Activated CD8-positive, alpha-beta memory T cell treated with anti-CD3 and anti-CD28 coated beads, Interleukin-2, amount 50 U/mL, for 48 hours (primary cell): ENCODE results near the gene MAN1A2.

Experiments
- DNase-seq: peaks from one replicate; pipeline ENCODE4 v3.0.0-alpha.2; 2020

The MAN1A2 gene

DNA sequence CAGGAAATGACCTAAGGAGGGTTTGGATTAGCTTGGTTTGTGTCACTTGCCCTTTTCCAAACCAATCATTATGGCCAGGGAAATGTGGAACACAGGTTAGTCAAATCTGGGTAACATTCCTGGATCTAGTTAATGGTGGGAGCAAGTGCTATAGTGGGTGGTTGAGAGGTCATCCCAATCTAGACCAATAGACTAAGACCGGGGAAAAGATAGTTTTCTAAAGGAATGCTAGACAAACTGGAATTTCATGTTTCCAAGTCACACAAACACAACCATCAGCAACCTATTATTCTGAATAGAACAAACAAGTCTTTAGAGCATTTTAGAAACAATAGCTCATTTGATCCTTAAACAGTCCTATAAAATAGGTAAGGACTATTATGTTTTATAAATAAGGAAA, 4.3 kb upstream of the MAN1A2 start:
- DNase-seq, result no peak

DNA sequence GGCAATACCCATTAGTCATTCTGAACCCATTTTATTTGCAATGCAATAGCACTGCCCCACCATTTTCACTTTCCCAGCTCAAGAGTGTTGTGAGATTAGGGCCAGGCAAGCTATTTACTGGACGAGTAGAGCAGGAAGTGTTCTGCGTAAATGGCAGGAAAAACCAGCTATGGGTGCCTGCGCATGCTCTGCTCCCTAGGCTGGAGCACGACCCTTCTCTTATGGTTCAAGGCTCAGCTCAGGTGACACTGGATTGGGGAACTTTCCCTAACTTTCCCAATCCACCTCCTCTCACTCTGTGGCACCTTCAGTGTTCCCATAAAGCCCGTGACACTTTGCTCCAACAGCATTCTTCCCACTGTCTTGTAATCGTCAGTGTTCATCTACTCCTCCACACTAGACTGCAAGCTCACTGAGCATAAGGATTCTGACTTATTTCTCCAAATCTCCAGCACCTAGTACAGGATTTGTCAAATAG, 3.6 kb upstream of the MAN1A2 start:
- DNase-seq, result no peak

DNA sequence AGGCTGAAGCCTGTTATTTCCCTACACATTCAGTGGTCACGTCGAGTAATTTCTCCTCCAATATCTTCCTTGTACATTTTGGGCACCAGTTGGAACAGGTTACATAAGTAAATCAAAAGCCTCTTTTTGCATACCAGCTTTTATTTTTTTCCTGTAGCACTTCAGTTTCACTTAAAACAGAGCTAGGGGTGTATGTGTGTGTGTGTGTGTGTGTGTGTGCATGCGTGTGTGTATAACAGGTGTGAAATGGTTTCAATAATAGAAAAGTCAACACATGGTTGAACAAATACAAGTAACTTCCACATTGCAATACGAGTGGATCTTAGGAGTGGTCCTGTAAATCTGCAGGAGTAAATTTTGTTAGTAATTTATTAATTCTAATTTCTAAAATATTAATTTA, 3.0 kb upstream of the MAN1A2 start:
- no peak for DNase-seq

DNA sequence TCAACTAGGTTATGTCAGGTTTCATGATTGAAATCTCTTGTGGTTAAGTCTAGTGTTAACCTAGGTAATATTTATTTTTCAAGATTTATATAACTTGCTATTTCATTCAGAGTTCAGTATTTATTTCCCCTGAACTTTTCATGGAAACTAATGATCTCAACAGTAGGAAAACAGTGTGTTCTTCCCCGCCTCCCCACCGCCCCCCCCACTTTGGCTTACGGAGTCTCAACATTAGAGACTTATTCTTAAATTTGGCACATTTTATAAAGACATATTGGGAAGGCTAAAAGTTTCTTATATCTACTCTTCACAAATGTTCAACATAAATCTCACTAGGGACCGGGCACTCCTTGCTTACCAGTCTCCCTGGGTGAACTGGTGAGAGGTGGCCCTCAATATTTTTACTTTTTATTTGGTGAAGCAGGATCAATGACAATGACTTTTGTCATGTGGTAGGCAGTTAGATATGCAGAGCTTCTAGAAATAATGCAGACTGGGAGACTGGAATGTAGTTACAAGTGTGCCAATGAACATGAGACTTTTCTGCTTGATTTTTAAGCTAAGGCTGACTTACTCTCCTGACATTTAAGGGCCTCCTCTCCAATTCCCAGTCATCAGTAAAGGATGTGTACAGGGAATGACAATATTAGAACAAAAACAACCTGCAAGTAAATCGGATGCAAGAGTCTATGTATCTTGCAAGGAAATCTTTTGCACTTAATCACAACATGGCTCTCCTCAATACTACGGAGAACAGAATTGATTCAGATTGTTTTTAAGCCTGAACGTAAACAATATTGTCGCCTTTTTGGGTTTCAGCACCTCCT, 1.7 kb upstream of the MAN1A2 start:
- DNase-seq, result no peak

DNA sequence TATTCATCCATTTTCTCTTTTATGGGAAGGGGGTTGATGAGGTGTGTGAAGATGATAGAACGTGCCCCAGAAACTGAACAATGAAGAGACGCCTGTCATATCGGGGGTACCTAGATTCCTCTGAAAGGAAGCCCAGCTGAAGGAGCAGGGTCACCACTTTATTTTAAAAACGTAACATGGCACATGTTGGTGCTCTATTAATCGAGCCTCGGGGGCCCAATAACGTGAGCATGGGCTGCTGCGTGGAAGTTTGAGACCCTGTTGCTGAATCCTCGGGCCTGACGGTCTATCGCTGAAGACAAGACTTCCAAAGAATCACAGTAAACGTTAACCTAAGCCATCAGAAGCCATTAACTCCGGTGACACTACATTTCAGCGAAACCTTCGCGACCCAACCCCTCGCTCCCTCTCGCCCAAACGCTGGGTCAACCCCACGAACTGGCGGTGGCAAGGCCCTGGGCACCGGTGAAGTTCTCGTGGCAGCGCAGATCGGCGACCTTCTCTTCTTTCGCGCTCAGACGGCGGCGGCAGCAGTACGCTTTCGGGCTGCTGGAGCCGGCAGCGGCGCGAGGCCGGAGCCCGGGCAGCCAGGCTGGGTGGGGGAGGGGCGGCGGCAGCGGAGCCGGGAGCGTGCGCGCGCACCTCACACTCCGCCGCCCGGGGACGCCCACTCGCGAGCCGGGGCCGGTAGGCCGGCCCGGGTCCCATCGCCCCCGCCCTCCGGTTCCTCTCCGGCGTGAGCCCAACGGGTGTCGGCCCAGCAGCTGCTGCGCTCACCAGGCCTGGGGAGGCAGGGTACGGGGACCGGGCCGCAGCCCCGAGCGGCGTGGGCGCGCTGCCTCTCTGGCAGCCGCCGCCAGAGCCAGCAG, 838 bp upstream of the MAN1A2 start:
- peak; percentile 93 for DNase-seq

DNA sequence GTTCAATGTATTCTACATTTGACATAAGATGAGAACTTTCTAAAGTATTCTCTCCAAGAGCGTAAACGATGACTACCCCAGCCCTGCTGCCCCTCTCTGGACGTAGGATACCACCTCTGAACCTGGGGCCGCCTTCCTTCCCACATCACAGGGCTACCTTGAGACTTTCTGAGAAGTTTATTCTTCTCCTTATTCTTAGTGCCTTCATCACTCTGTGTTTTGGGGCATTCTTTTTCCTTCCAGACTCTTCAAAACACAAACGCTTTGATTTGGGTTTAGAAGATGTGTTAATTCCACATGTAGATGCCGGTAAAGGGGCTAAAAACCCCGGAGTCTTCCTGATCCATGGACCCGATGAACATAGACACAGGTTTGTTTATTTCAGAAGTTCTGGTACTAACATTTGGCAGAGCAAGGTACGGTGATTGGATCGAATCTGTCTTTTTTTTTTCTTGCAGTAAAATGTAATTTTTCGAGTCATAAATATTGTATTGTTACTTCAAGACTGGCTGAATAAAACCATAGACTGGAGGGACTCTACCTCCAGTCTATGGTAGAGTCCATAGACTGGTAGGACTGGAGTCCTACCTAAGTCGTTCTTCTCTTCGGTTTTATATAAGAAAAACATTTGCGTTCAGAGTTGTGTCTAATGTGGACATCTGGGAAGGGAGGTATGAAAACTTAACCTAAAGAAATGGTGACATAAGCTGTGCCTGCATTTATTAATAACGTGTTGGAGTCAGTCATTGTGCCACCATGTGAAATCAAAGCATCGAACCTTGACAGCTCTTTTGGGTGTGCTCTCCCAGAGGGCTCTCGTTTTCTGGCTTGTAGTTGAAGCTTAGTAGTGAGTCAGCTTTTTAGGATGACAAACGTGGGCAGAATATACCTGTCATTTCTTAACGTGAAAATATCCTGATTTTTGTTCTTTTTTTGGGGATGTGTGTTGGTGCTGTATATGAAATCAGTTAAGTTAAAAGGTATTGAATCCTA, 1.2 kb downstream of the MAN1A2 start:
- no peak for DNase-seq

DNA sequence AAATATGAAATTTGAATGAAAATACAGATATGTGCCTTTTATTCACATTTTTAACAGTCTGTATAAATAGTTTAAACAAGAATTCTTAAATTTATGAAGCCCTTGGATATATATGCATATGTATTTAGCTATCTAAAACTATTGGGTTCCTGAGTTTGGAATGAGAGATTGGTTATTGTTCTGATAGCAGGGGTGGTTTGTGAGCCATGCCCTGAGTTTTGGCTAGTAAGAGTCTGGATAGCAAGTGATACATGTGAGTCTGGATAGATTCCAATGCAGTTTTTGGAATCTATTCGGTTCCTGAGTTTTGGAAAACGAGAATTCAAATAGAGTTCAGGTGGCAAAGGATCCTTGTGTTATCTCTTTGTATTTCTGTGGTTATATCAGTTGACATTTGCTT, 2.8 kb downstream of the MAN1A2 start:
- no peak for DNase-seq

DNA sequence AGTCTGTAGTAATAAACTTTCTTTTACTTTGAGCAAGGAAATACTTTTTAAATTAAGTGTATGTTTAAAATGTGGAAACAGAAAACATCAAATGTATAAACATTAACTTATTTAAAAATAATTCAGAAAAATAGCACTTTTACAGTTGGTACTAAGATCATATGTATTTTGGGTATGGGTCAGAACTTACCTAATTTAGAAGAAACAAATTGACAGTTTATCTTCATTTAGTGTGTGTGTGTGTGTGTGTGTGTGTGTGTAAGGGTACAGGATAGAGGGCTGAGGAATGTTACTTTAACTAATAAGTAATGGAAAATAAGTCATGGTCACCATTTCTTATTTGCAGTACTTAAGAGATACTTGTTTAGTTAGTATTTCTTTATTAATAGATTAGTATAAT, 3.3 kb downstream of the MAN1A2 start:
- DNase-seq, result no peak

DNA sequence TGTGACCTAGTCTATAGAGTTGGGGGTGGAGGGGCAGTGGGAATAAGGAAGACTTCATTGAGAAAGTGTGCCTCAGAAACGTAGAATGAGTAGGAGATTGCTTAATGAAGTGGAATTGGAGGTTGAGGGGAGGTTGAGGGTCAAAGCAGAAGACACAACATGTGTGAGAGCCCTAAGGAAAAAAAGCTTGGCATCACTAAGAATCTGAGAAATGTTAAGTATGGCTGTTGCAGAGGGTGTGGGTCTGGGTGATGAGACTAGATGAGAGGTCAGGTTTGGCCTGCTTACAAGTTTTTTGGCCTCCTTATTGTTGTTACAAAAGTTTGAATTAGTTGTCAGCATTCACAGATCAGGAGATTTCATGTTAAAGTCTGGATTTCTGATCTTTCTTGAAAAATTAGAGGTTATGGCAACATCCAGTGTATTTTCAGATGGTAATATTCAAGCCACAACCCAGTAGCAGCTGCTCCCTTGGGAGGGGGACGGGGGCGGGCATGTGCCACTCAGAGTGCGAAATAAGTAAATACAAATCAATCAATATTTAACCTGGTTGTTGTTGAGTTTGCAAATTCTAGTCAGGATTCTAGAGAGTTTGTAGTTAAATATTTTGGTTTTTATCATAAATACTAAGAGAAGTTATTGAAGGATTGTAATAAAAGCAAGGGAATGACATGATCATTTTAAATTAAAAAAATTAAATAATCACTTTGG, 4.3 kb downstream of the MAN1A2 start:
- no peak for DNase-seq

DNA sequence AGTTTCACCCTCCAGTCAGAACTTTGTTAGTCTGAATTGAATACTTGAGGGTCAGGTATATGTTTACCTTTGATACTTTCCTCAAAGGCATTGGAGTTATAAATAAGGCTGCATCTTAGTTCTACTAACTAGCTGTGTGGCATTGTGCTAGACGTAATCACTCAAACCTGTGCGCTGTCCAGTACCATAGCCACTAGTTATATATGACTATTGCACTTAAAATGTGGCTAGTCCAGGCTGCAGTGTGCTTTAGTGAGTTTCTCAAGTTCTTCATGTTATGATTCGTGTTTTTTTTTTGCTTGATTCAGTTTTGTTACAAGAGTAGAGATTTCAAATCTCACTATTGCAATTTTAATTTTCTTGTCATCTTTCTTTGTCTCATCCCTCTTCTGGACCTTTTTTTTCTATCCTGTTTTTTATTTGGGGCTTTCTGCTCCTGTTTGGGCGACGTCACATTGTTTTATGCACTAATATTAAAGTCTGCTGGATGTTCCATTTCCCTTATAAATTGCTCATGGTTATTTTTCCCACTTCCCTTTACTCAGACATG, 5.7 kb downstream of the MAN1A2 start:
- no peak for DNase-seq

DNA sequence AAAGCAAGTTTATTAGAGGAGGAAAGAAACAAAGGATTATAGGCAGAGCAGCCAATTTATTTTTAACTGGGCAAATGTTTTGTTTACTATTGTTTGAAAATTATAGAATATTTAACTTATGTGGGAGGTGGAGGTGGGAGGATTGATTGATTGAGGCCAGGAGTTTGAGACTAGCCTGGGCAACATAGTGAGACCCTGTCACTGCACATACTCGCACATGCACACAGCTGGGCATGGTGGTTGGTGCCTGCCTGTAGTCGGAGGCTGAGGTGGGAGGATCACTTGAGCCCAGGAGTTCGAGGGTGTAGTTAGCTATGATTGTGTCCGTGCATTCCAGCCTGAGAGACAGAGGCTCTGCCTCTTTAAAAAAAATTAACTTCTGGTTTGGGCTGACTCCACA, 6.7 kb downstream of the MAN1A2 start:
- no peak for DNase-seq

DNA sequence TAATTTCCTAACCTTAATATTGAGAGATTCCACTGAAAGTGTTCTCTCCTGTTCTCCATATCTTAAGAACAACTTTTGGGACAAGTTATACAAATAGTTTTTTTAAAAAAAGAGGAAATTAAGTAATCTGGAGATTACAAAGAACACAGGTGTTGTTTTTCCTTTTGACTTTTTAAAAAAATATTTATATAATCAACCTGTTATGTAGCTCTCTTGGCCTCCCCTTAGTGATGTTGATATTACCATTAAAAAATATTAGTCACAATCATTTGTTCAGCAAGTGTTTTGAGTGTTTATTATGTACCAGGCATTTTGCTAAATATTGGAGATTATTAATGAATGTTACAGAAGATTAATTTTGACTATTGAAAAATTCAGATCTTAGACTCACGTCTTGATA, 8.1 kb downstream of the MAN1A2 start:
- no peak for DNase-seq

DNA sequence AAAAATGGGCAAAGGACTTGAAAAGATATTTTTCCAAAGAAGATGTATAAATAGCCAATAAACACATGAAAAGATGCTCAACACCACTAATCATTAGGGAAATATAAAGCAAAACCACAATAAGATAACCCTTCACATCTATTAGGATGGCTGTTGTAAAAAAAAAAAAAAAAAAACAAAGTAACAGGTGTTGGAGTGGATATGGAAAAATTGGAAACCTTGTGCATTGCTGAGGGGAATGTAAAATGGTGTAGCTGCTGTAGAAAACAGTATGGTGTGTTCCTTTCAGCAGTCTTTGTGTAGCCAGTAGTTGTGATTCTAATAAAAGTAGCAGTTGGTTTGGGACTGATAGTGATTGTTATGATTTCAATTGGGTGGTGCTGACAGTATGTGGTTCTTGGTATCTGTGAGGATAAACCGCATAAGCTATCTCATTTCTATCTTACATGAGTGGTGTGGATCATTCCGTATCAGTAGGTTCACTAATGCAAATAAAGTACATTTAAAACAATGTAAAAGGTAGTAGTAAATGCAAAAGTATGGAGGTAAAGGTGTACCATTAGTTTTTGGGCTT, 19.9 kb downstream of the MAN1A2 start:
- DNase-seq, result no peak

DNA sequence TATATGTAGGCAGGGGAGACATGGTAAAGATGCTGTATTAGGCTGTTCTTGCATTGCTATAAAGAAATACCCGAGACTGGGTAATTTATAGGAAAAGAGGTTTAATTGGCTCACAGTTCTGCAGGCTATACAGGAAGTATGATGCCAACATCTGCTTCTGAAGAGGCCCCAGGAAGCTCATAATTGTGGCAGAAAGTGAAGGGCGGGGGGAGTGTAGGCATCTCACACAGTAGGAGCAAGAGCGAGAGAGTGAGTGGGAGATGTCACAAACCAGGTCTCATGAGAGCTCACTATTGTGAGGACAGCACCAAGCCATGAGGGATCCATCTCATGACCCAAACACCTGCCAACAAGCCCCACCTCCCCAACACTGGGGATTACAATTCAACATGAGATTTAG, 21.1 kb downstream of the MAN1A2 start:
- no peak for DNase-seq

DNA sequence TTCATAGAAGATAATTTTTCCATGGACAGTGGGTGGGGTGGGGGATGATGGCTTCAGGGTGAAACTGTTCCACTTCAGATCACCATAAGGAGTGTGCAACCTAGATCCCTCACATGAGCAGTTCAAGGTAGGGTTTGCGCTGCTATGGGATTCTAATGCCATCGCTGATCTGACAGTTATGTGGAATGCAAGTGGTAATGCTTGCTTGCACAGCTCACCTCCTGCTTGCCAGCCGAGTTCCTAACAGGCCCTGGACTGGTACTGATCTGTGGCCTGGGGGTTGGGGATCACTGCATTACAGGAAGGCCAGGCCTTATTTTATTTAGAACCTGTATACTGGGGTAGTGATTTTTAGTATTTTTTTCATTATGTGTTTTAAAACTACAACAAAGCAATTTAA, 22.0 kb downstream of the MAN1A2 start:
- DNase-seq, result no peak

DNA sequence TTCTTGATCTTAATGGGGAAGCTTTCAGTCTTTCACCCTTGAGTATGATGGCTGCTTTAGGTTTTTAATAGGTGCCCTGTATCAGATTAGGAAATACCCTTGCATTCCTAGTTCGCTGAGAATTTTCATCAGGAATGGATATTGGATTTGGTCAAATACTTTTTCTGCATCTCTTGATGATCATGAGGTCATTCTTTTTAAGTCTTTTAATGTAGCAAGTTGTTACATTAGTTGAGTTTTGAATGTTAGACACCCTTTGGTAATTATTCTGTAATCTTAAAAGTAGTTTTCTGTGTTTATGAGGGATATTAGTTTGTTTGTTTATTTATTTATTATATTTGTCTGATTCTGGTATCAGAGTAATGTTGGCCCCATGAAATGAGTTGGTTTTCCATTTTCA, 22.5 kb downstream of the MAN1A2 start:
- DNase-seq, result no peak

DNA sequence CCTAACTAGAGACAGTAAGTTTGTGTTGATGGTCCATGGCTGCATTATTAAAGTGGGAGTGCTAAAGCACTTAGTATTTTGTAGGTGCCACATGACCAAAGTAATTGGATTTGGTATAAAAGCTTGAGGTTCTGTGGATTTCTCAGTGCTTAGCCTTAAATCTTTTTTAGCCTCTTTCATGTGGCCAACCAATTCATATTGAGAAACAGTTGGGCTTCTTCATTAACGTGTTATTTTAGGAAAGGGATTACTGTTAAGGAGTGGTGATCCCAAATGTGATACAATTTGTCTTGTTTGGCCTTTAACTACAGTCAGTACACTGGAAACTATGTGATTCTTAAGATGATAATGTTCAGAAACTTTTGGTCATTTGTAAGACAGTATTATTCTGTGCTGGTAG, 25.5 kb downstream of the MAN1A2 start:
- DNase-seq, result no peak

DNA sequence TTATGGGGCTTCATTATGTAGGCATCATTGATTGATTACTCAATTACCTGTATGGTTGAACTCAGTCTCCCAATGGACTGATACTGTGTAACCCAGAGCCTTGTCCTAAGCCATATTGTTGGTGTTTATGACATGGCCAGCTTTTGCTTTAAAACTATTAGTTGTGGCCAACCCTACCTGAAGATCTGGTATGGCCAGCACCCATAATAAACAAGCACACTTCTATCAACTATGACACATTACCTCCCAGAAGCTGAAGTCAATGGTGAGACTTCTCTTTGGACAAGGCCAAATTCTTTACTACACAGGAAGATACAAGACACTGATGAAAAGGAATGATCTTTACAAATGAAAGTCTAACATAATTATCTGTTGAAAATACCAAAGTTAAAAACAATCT, 28.8 kb downstream of the MAN1A2 start:
- no peak for DNase-seq

DNA sequence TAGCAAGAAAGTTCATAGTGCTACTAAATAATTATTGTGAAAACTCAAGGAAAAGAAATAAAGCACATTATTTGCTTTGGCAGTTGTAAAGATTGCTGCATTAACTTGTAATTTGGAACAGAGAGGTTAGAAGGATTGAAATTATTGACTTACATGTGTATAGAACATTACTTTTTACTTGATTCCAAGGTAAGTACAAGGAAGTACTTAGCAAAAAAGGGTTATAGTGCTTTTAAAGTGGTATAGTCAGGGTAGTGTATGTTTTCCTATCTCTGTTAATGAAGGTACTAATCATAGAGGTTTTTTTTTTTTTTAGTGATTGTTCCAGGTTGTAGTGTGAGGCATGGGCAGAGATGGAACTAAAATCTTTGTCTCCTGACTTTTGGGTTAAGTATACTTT, 29.4 kb downstream of the MAN1A2 start:
- no peak for DNase-seq

DNA sequence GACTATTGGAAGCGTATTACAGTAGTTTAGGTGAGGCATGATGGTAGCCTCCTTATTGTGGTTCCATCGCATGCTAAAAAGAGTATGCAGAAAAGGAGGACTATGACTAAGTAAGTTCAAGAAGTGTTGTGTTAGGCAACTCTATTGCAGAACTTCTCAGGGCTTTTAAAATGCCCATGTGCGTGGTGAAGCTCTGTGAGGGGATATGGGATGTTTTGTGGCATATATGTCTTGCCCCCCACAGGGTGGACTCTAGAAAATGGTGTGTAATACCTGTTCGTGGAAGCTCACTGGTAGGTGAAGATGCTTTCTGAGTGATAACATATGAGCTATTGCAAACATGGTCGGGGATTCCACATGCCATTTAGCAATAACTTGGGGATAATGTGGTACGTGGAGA, 31.7 kb downstream of the MAN1A2 start:
- no peak for DNase-seq

DNA sequence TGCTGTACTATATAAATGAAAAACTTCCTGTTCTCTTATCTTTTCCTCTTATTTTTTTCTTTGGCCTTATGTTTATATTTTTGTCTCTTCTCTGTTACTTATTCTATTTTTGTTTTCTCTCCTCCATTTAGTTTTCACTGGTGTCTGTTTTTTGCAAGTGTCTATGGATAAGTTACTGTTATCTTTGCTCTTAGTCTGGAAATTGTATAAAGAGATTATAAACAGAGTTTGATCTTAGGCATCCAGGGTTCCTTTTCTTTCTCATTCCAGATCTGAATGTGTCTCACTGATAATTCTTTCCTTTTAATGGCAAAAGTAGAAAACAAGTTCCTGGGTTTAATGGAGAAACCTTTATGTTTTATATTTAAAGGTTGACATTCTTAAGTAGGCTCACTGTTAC, 34.5 kb downstream of the MAN1A2 start:
- DNase-seq, result no peak

DNA sequence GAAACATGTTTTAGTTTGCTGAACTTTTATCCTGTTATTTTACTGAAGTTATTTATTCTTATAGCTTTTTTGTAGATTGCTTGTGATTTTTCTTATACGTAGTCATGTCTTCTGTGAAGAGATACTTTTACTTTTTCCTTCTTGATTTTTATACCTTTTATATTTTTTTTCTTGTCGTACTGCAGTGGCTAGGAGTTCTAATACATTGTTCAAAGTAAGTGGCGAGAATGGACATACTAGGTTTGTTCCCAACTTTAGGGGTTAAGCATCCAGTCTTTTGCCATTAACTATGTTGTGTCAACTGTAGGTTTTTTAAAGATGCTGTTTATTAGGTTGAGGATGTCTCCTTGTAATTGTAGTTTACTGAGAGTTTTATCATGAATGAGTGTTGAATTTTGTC, 36.3 kb downstream of the MAN1A2 start:
- DNase-seq, result no peak
